CD4-positive, alpha-beta memory T cell (primary cell): ENCODE measurements around the gene ARMH3. TPM values are rescaled to one million over a fixed set of nuclear protein-coding genes. Genes with fewer than 3 reads are reported as not detected.

Experiments used
- CTCF ChIA-PET: fragments of 350-600 bp; sonication (Branson Sonifier 250); formaldehyde crosslinking; loops from one replicate; lab custom pipeline; 2021; ENCODE audit warnings: inconsistent platforms; ENCODE audit not compliant: partially characterized antibody; lab: Charles Lee
- POLR2A ChIA-PET: fragments of 350-600 bp; sonication (Branson Sonifier 250); formaldehyde crosslinking; loops from one replicate; lab custom pipeline; 2021; ENCODE audit not compliant: partially characterized antibody; lab: Charles Lee
- DNase-seq, 5 donors: peaks; one replicate each; pipeline versions ENCODE4 v3.0.0 to v3.0.0-alpha.2; 2020 to 2022; ENCODE audit warnings: mixed read lengths in 1 of 5
- H3K27ac ChIP-seq: one replicate; pipeline ENCODE4 v1.7.0; 2013; ENCODE audit warnings: low read depth, low read length
- H3K27me3 ChIP-seq: 2 replicates; pipeline ENCODE4 v1.7.0; 2013; ENCODE audit warnings: mild to moderate bottlenecking, low read length, moderate library complexity; ENCODE audit not compliant: insufficient read depth
- H3K36me3 ChIP-seq: 2 replicates; pipeline ENCODE4 v1.7.0; 2013; ENCODE audit warnings: mild to moderate bottlenecking, low read length, moderate library complexity; ENCODE audit not compliant: insufficient read depth
- H3K4me1 ChIP-seq: 2 replicates; pipeline ENCODE4 v1.7.0; 2013; ENCODE audit warnings: mild to moderate bottlenecking, low read length, moderate library complexity; ENCODE audit not compliant: insufficient read depth
- H3K4me3 ChIP-seq, 2 donors: one replicate each; pipeline ENCODE4 v1.7.0; 2013; ENCODE audit warnings: low read length in 2 of 2, mild to moderate bottlenecking in 1 of 2
- H3K9me3 ChIP-seq, 2 donors: one replicate each; pipeline ENCODE4 v1.7.0; 2013; ENCODE audit warnings: low read length in 2 of 2, control low read depth in 1 of 2; ENCODE audit not compliant: control insufficient read depth in 1 of 2
- H3K27ac Mint-ChIP-seq, 7 donors: one replicate each; pipeline ENCODE4 v1.8.0; 2020 to 2021; ENCODE audit warnings: mixed read lengths in 7 of 7, mild to moderate bottlenecking in 6 of 7, inconsistent platforms in 3 of 7, moderate library complexity in 3 of 7
- H3K27me3 Mint-ChIP-seq, 2 donors: one replicate each; pipeline ENCODE4 v1.8.0; 2020 to 2021; ENCODE audit warnings: mixed read lengths in 2 of 2
- H3K36me3 Mint-ChIP-seq, 2 donors: one replicate each; pipeline ENCODE4 v1.8.0; 2020 to 2021; ENCODE audit warnings: mixed read lengths in 2 of 2, inconsistent platforms in 1 of 2, mild to moderate bottlenecking in 1 of 2
- H3K4me1 Mint-ChIP-seq, 4 donors: one replicate each; pipeline ENCODE4 v1.8.0; 2020 to 2021; ENCODE audit warnings: mixed read lengths in 4 of 4, mild to moderate bottlenecking in 1 of 4
- H3K4me3 Mint-ChIP-seq, 8 donors: one replicate each; pipeline ENCODE4 v1.8.0; 2020 to 2021; ENCODE audit warnings: mixed read lengths in 8 of 8, mild to moderate bottlenecking in 7 of 8, moderate library complexity in 6 of 8, inconsistent platforms in 3 of 8
- H3K9me3 Mint-ChIP-seq, 8 donors: one replicate each; pipeline ENCODE4 v1.8.0; 2020 to 2021; ENCODE audit warnings: mixed read lengths in 8 of 8, mild to moderate bottlenecking in 5 of 8, inconsistent platforms in 3 of 8, moderate library complexity in 1 of 8
- intact Hi-C: fragments of 100-400 bp; cut with micrococcal nuclease; formaldehyde crosslinking; loops from one replicate; pipeline ENCODE4 v1.15.1; 2023
- polyA plus RNA-seq, 2 donors: library from polyadenylated mRNA; unstranded; fragments of 300-500 nt; fragmentation: Illumina TruSeq; gene quantifications; one replicate each; pipeline ENCODE4 v1.2.3, GENCODE V29; 2021
- total RNA-seq, 2 experiments: library from RNA; stranded (reverse); gene quantifications; one replicate each; pipeline ENCODE4 v1.2.3, GENCODE V29; 2021

Gene ARMH3
- total and polyA plus RNA-seq, 4 experiments from 2014 or later: 21.9 to 31.8 (median 30.0) TPM

GRCh38 chr10:101814466-101815071, 241.4 kb downstream of the ARMH3 start:
- no peaks in the 10 kb centered on the region for H3K9me3 ChIP-seq
- peaks cover 40 to 76% (median 50%) of the 10 kb centered on the region in 4 donors for H3K4me1 Mint-ChIP-seq
- ChIA-PET CTCF (interaction anchor here (0.8 to 2.6 kb wide), 4 partner anchors 18 to 26 kb away, joined by 3 to 11 read pairs (median 4); no protein-coding TSS in a partner anchor), POLR2A (interaction anchor here (0.7 to 9.9 kb wide), 6 partner anchors 17 to 1536 kb away, joined by 3 to 204 read pairs (median 9); partner anchors contain the start of gene NPM3)
- H3K27me3 Mint-ChIP-seq: no peaks in the 10 kb centered on the region
- peak overlapping the region; percentile 43 to 95 for H3K4me3 ChIP-seq
- peak overlapping the region; percentile 85 for H3K27ac ChIP-seq
- H3K27ac Mint-ChIP-seq: peak overlapping the region; percentile 74 to 100 (median 89)
- peaks cover 41 to 52% of the 10 kb centered on the region in 2 donors for H3K36me3 Mint-ChIP-seq
- no peaks in the 10 kb centered on the region for H3K27me3 ChIP-seq
- H3K9me3 Mint-ChIP-seq: no peaks in the 10 kb centered on the region
- intact Hi-C loops: loop anchor here (5.0 kb wide), 1 partner anchor 833 kb away; no protein-coding TSS in a partner anchor
- H3K4me1 ChIP-seq: peaks cover 60% of the 10 kb centered on the region
- peak overlapping the region; percentile 94 to 100 (median 98) for H3K4me3 Mint-ChIP-seq
- no peak for DNase-seq
- peaks cover 28% of the 10 kb centered on the region for H3K36me3 ChIP-seq

GRCh38 chr10:101812606-101813005, 243.4 kb downstream of the ARMH3 start:
- peaks cover 46% of the 10 kb centered on the region for H3K36me3 ChIP-seq
- CTCF ChIA-PET: interaction anchor here (0.6 to 2.6 kb wide), 9 partner anchors 10 to 67 kb away, joined by 3 to 12 read pairs (median 4); partner anchors contain the start of genes KCNIP2 and NPM3

GRCh38 chr10:101807158-101807557, 248.8 kb downstream of the ARMH3 start:
- Mint-ChIP-seq H3K4me3 (no peak overlapping the region), H3K27ac (peak overlapping the region in 3 of 7 donors; percentile 29 to 43 (median 35)), H3K27me3 (no peaks in the 10 kb centered on the region), H3K4me1 (peaks cover 18 to 37% (median 28%) of the 10 kb centered on the region in 4 donors), H3K9me3 (no peaks in the 10 kb centered on the region), H3K36me3 (peaks cover 40 to 64% of the 10 kb centered on the region in 2 donors)
- H3K36me3 ChIP-seq: peaks cover 72% of the 10 kb centered on the region
- intact Hi-C loops: no loop called here
- no peak overlapping the region for H3K4me3 ChIP-seq
- no peak for DNase-seq
- ChIA-PET POLR2A (interaction anchor here (1.2 to 5.5 kb wide), 2 partner anchors 11 to 22 kb away, joined by 4 to 30 read pairs; partner anchors contain the start of gene OGA), CTCF (interaction anchor here (0.8 to 1.6 kb wide), 2 partner anchors 11 to 34 kb away, joined by 3 to 4 read pairs; no protein-coding TSS in a partner anchor)
- H3K27me3 ChIP-seq: no peaks in the 10 kb centered on the region
- no peaks in the 10 kb centered on the region for H3K9me3 ChIP-seq
- H3K27ac ChIP-seq: no peak overlapping the region
- H3K4me1 ChIP-seq: peaks cover 32% of the 10 kb centered on the region

More at GRCh38 chr10:101812606-101813005, 243.4 kb downstream of the ARMH3 start:
- Mint-ChIP-seq H3K4me1 (peaks cover 37 to 63% (median 44%) of the 10 kb centered on the region in 4 donors), H3K4me3 (peak overlapping the region in 5 of 8 donors; percentile 13 to 100 (median 44)), H3K27me3 (no peaks in the 10 kb centered on the region), H3K27ac (peak overlapping the region in 2 of 7 donors; percentile 29 to 91), H3K9me3 (no peaks in the 10 kb centered on the region), H3K36me3 (peaks cover 44 to 68% of the 10 kb centered on the region in 2 donors)
- H3K4me3 ChIP-seq: no peak overlapping the region
- no peaks in the 10 kb centered on the region for H3K9me3 ChIP-seq
- no peak for DNase-seq
- no peaks in the 10 kb centered on the region for H3K27me3 ChIP-seq
- intact Hi-C loops: loop anchor here (2.0 kb wide), 1 partner anchor 18 kb away; no protein-coding TSS in a partner anchor
- peaks cover 61% of the 10 kb centered on the region for H3K4me1 ChIP-seq
- H3K27ac ChIP-seq: no peak overlapping the region
- POLR2A ChIA-PET: interaction anchor here (1.0 to 3.0 kb wide), 3 partner anchors 27 to 31 kb away, joined by 3 to 9 read pairs (median 4); partner anchors contain the start of gene NPM3

- CTCF ChIA-PET: interaction anchor here (0.7 to 2.6 kb wide), 4 partner anchors 9 to 38 kb away, joined by 3 to 6 read pairs (median 3); no protein-coding TSS in a partner anchor
- Histone ChIP-seq H3K36me3 (peaks cover 79% of the 10 kb centered on the region), H3K4me1 (peaks cover 38% of the 10 kb centered on the region), H3K4me3 (no peak overlapping the region), H3K27ac (no peak overlapping the region), H3K27me3 (no peaks in the 10 kb centered on the region), H3K9me3 (no peaks in the 10 kb centered on the region)
- Mint-ChIP-seq H3K36me3 (peaks cover 47 to 66% of the 10 kb centered on the region in 2 donors), H3K9me3 (no peaks in the 10 kb centered on the region), H3K4me3 (peak overlapping the region in 1 of 8 donors; percentile 24), H3K27ac (peak overlapping the region in 2 of 7 donors; percentile 11 to 17), H3K4me1 (peaks cover 19 to 43% (median 28%) of the 10 kb centered on the region in 4 donors), H3K27me3 (no peaks in the 10 kb centered on the region)
- DNase-seq: no peak
- intact Hi-C loops: no loop called here
- POLR2A ChIA-PET: interaction anchor here (1.0 to 5.5 kb wide), 3 partner anchors 14 to 19 kb away, joined by 3 to 30 read pairs (median 3); partner anchors contain the start of gene OGA
Observed at GRCh38 chr10:101803511-101803910, 252.5 kb downstream of the ARMH3 start.

- H3K9me3 ChIP-seq: no peaks in the 10 kb centered on the region
- H3K4me1 Mint-ChIP-seq: peaks cover 22 to 35% (median 26%) of the 10 kb centered on the region in 4 donors
- H3K27ac ChIP-seq: no peak overlapping the region
- ChIA-PET POLR2A (interaction anchor here (0.7 to 3.3 kb wide), 3 partner anchors 14 to 20 kb away, joined by 3 to 18 read pairs (median 3); partner anchors contain the start of gene OGA), CTCF (interaction anchor here (0.6 to 4.3 kb wide), 6 partner anchors 14 to 46 kb away, joined by 3 to 29 read pairs (median 6); partner anchors contain the start of genes KCNIP2 and NPM3)
- peaks cover 82% of the 10 kb centered on the region for H3K36me3 ChIP-seq
- H3K4me1 ChIP-seq: peaks cover 38% of the 10 kb centered on the region
- H3K9me3 Mint-ChIP-seq: no peaks in the 10 kb centered on the region
- no peak overlapping the region for H3K4me3 Mint-ChIP-seq
- intact Hi-C loops: no loop called here
- H3K4me3 ChIP-seq: no peak overlapping the region
- H3K27ac Mint-ChIP-seq: peak overlapping the region in 4 of 7 donors; percentile 5 to 91 (median 27)
- H3K27me3 ChIP-seq: no peaks in the 10 kb centered on the region
- H3K27me3 Mint-ChIP-seq: no peaks in the 10 kb centered on the region
- peaks cover 63 to 81% of the 10 kb centered on the region in 2 donors for H3K36me3 Mint-ChIP-seq
- DNase-seq: no peak
Observed at GRCh38 chr10:101797403-101798059, 258.4 kb downstream of the ARMH3 start.
